ENCODE data around the gene INTS11. TPM values are rescaled to one million over a fixed set of nuclear protein-coding genes. Genes with fewer than 3 reads are reported as not detected.

The INTS11 gene
- total and polyA plus RNA-seq, 10 of the 15 experiments (the other 5 are each of a cell fraction or from before 2014, with no cell fraction given): 2.5 to 117 (median 77.7) TPM

- TF ChIP-seq, protein P1, sequence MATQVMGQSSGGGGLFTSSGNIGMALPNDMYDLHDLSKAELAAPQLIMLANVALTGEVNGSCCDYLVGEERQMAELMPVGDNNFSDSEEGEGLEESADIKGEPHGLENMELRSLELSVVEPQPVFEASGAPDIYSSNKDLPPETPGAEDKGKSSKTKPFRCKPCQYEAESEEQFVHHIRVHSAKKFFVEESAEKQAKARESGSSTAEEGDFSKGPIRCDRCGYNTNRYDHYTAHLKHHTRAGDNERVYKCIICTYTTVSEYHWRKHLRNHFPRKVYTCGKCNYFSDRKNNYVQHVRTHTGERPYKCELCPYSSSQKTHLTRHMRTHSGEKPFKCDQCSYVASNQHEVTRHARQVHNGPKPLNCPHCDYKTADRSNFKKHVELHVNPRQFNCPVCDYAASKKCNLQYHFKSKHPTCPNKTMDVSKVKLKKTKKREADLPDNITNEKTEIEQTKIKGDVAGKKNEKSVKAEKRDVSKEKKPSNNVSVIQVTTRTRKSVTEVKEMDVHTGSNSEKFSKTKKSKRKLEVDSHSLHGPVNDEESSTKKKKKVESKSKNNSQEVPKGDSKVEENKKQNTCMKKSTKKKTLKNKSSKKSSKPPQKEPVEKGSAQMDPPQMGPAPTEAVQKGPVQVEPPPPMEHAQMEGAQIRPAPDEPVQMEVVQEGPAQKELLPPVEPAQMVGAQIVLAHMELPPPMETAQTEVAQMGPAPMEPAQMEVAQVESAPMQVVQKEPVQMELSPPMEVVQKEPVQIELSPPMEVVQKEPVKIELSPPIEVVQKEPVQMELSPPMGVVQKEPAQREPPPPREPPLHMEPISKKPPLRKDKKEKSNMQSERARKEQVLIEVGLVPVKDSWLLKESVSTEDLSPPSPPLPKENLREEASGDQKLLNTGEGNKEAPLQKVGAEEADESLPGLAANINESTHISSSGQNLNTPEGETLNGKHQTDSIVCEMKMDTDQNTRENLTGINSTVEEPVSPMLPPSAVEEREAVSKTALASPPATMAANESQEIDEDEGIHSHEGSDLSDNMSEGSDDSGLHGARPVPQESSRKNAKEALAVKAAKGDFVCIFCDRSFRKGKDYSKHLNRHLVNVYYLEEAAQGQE (IDR thresholded peaks at IDR 0.05; ENCODE audit: low read depth, low read length): no peak
- TF ChIP-seq ATF3 (IDR thresholded peaks at IDR 0.05; ENCODE audit: borderline replicate concordance, extremely low read depth, low read depth, low read length) (no peak), NR2C1 (IDR thresholded peaks at IDR 0.05) (no peak), MYB (IDR thresholded peaks at IDR 0.05; ENCODE audit: borderline replicate concordance, low read depth, low read length) (no peak), NRF1 (conservative IDR thresholded peaks at IDR 0.05; ENCODE audit: low read depth, low read length) (no peak), GABPA (IDR thresholded peaks at IDR 0.05; ENCODE audit: low read depth) (no peak), CBX3 (IDR thresholded peaks at IDR 0.05; ENCODE audit: borderline replicate concordance, low read depth) (no peak), EED (IDR thresholded peaks at IDR 0.05; ENCODE audit: low read depth) (no peak)
Measured at GRCh38 chr1:1279028-1279427, 45.4 kb downstream of the INTS11 start (continued).

DNA sequence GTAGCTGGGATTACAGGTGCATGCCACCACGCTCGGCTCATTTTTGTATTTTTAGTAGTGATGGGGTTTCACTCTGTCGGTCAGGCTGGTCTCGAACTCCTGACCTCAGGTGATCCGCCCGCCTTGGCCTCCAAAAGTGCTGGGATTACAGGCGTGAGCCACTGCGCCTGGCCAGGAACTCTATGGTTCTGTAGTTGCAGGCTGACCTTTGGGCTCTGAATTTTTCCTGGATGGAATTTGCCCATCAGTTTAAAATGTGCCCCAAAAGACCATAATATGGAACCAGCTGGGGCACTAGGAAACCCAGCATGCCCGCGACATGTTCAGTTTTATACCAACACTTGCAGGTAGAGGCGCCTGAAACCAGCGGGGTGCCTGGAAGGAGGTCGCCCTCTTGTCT is 45.8 kb downstream of the INTS11 start:
- no peak overlapping the region for H2AFZ ChIP-seq (ENCODE audit: control insufficient read depth, low read depth, low read length)
- no peak overlapping the region for H3K27ac ChIP-seq (ENCODE audit: control insufficient read depth, insufficient read depth)
- no peak for TF ChIP-seq TAF1 (IDR thresholded peaks at IDR 0.05; ENCODE audit: borderline replicate concordance, low read depth, low read length)
- peaks cover 3% of the 10 kb centered on the region for H3K4me1 ChIP-seq (ENCODE audit: control insufficient read depth, insufficient read depth, low read length)
- ChIA-PET POLR2A (interaction anchor here (0.7 kb wide), 1 partner anchor 94 kb away, joined by 3 read pairs; no protein-coding TSS in a partner anchor), RAD21 (ENCODE audit: unreplicated experiment) (no interaction called here), SMC1A (ENCODE audit: uncharacterized antibody, unreplicated experiment) (interaction anchor here (0.7 kb wide), 1 partner anchor 97 kb away, joined by 3 read pairs; the partner anchor contains the start of gene AURKAIP1), CTCF (no interaction called here)
- H3K9me3 ChIP-seq (replicated peaks; ENCODE audit: control insufficient read depth, insufficient read depth, low read length): no peaks in the 10 kb centered on the region
- ATAC-seq (no peak), FAIRE-seq (no peak), DNase-seq (ENCODE audit: low read depth, low spot score) (no peak)
- H3K36me3 ChIP-seq (ENCODE audit: control insufficient read depth in 2 of 2, insufficient read depth in 2 of 2, low read length in 1 of 2): no peaks in the 10 kb centered on the region
- no peak overlapping the region for H3K4me2 ChIP-seq (ENCODE audit: control insufficient read depth, insufficient read depth)
- H3K9ac ChIP-seq (ENCODE audit: control insufficient read depth, insufficient read depth, low read length): no peak overlapping the region
- WGBS (ENCODE audit: insufficient coverage, insufficient replicate concordance, low lambda C conversion rate, missing lambda C conversion rate): 73% methylated on average over 13 of the region's 13 CpGs
- intact Hi-C loops (cut with micrococcal nuclease; ENCODE audit: unreplicated experiment): no loop called here
- no peak overlapping the region for H3K4me3 ChIP-seq
- no TSS peak for BruUV-seq (replicated peaks)
- no peaks in the 10 kb centered on the region for H3K27me3 ChIP-seq (replicated peaks in 1 of 2; ENCODE audit: control insufficient read depth in 2 of 2, insufficient read depth in 2 of 2, low read length in 1 of 2)
- H3K79me2 ChIP-seq (ENCODE audit: control insufficient read depth, insufficient read depth, low read length): peaks cover under 1% of the 10 kb centered on the region
- no peaks in the 10 kb centered on the region for H4K20me1 ChIP-seq (ENCODE audit: control insufficient read depth, insufficient read depth)
- in situ Hi-C loops (cut with MboI): no loop called here
